Psoas muscle (tissue), 8 donors: ENCODE data around the gene LINS1. TPM values are rescaled to one million over a fixed set of nuclear protein-coding genes. Genes with fewer than 3 reads are reported as not detected.
A peak's percentile ranks its signal among the peaks of the same experiment; 100 is the strongest.

Source experiments
- ATAC-seq, 4 donors: fragments of 200-7000 bp; cut with Tn5 transposase; one replicate each; pipeline ENCODE4 v1.9.1; 2020; ENCODE audit warnings: moderate library complexity in 3 of 4, mild to moderate bottlenecking in 2 of 4
- DNase-seq, 2 donors: peaks; one replicate each; pipeline ENCODE4 v3.0.0-alpha.2; 2020
- H3K27ac ChIP-seq: fragments of 200-600 bp; one replicate; pipeline ENCODE4 v1.8.0; 2022
- H3K27me3 ChIP-seq, 3 donors: fragments of 200-600 bp in 1 of 3; one replicate each; pipeline versions ENCODE4 v1.6.1 to v1.8.0; 2013 to 2022; ENCODE audit warnings: low read length in 2 of 3, mild to moderate bottlenecking in 2 of 3, moderate library complexity in 1 of 3; ENCODE audit not compliant: insufficient read depth in 3 of 3
- H3K36me3 ChIP-seq, 2 donors: fragments of 200-600 bp in 1 of 2; one replicate each; pipeline versions ENCODE4 v1.6.1 to v1.8.0; 2013 to 2022; ENCODE audit warnings: low read depth in 1 of 2, mild to moderate bottlenecking in 1 of 2, moderate library complexity in 1 of 2; ENCODE audit not compliant: insufficient read depth in 1 of 2
- H3K4me1 ChIP-seq: fragments of 200-600 bp; one replicate; pipeline ENCODE4 v1.8.0; 2022
- H3K4me3 ChIP-seq: fragments of 200-600 bp; one replicate; pipeline ENCODE4 v1.8.0; 2022; ENCODE audit warnings: mild to moderate bottlenecking
- H3K9me3 ChIP-seq: fragments of 200-600 bp; one replicate; pipeline ENCODE4 v1.8.0; 2022
- CTCF ChIP-seq: fragments of 200-600 bp; IDR thresholded peaks from one replicate; pipeline ENCODE4 v1.8.0; 2022; ENCODE audit warnings: antibody characterized with exemption
- WGBS, 3 donors: extraction: QIAGEN DNeasy Blood & Tissue Kit; methylation state at CpG; one replicate each; pipeline versions ENCODE4 v1.1.6 to v1.1.7; 2013; 5-methylcytosine and 5-hydroxymethylcytosine counted together
- intact Hi-C, 2 donors: fragments of 100-400 bp; cut with DNase I; formaldehyde crosslinking; loops; one replicate each; pipeline versions ENCODE4 v1.11.0 to v1.14.2; 2022
- polyA plus RNA-seq, 3 donors: library from polyadenylated mRNA; stranded (reverse); fragments of 200-250 nt; gene quantifications; one replicate each; pipeline ENCODE4 v1.2.3, GENCODE V29; 2013
- total RNA-seq, 4 donors: library from RNA; stranded (reverse); fragmentation: NEBNext Ultra II Directional in 2 of 4; extraction: Animal tissue kit (Norgen Biotek cat#: 25700) in 2 of 4; gene quantifications; one replicate each; pipeline versions ENCODE4 v1.2.1 to v1.2.4, GENCODE V29; 2021 to 2023
- donor health status: healthy with polysubstance abuse.
- donor health status: DM: no; HTN: no; CAD: no; lungs with moderate emphysema.
- donor health status: Bipolar disorder and iron deficiency.
- donor health status: healthy.
- donor health status: DM: yes; HTN: yes; CAD: no.
- donor health status: DM: no; HTN: no; CAD: no.
- donor health status: DM: no; HTN: no; CAD: no.
- donor health status: DM: yes; HTN: yes; CAD: no.

The LINS1 gene
- total and polyA plus RNA-seq, 7 donors = 4.3 to 15.1 (median 8.3) TPM

- H3K27ac ChIP-seq = no peak overlapping the region
- DNase-seq (no peak), ATAC-seq (no peak)
- H3K4me3 ChIP-seq = no peak overlapping the region
- 93 to 95% (median 94%) methylated on average over 6 of the region's 6 CpGs for WGBS, 3 donors
- H3K9me3 ChIP-seq = no peaks in the 10 kb centered on the region
- H3K36me3 ChIP-seq = peaks cover 0 to 22% of the 10 kb centered on the region in 2 donors
- H3K4me1 ChIP-seq = peaks cover 5% of the 10 kb centered on the region
- no peak for TF ChIP-seq CTCF
- intact Hi-C loops = loop anchor here (10.0 kb wide), 1 partner anchor 132 kb away; no protein-coding TSS in a partner anchor
- no peaks in the 10 kb centered on the region for H3K27me3 ChIP-seq
These were observed 34.9 kb downstream of the LINS1 start for GRCh38 chr15:100566850-100567628.

DNA sequence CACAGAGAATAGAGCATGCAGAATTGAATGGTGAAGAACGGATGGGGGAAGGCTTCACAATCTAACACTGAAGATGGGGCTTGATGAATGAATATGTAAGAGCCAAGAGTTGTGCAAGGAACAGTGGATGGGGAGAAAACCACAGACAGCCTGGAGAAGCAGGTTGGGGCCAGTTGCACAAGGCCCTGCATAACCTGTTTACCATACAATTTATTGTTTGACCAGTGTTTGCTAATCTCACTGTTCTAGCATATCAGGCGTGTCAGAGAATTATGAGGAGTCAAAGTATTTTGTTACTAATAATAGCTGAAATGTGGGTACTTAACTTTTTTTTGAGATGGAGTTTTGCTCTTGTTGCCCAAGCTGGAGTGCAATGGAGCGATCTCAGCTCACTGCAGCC is 36.4 kb downstream of the LINS1 start:
- no peak overlapping the region for H3K4me3 ChIP-seq
- ATAC-seq (no peak), DNase-seq (no peak)
- no peaks in the 10 kb centered on the region for H3K4me1 ChIP-seq
- intact Hi-C loops = loop anchor here (10.0 kb wide), 1 partner anchor 131 kb away; no protein-coding TSS in a partner anchor
- no peak for TF ChIP-seq CTCF
- H3K36me3 ChIP-seq = peaks cover 0 to 10% of the 10 kb centered on the region in 2 donors
- 85 to 91% (median 86%) methylated on average over 3 of the region's 3 CpGs for WGBS, 3 donors
- H3K27me3 ChIP-seq = no peaks in the 10 kb centered on the region
- H3K9me3 ChIP-seq = no peaks in the 10 kb centered on the region
- no peak overlapping the region for H3K27ac ChIP-seq

- no peaks in the 10 kb centered on the region for H3K36me3 ChIP-seq
- DNase-seq (no peak), ATAC-seq (no peak)
- no peaks in the 10 kb centered on the region for H3K9me3 ChIP-seq
- no peak overlapping the region for H3K4me3 ChIP-seq
- H3K4me1 ChIP-seq = peaks cover 8% of the 10 kb centered on the region
- intact Hi-C loops = loop anchor here (10.0 kb wide), 1 partner anchor 126 kb away; no protein-coding TSS in a partner anchor
- no peak overlapping the region for H3K27ac ChIP-seq
- H3K27me3 ChIP-seq = no peaks in the 10 kb centered on the region
- no peak for TF ChIP-seq CTCF
These were observed 41.7 kb downstream of the LINS1 start for GRCh38 chr15:100560323-100560722.

- ATAC-seq = peak; percentile 96 to 98 (median 98)
- WGBS, 3 donors = 65 to 71% (median 68%) methylated on average over 2 of the region's 2 CpGs
- no peak overlapping the region for H3K4me3 ChIP-seq
- TF ChIP-seq CTCF = no peak
- peaks cover 8% of the 10 kb centered on the region for H3K4me1 ChIP-seq
- peak; percentile 48 to 71 for DNase-seq
- intact Hi-C loops = no loop called here
- no peaks in the 10 kb centered on the region for H3K27me3 ChIP-seq
- peak overlapping the region; percentile 70 for H3K27ac ChIP-seq
- no peaks in the 10 kb centered on the region for H3K9me3 ChIP-seq
- H3K36me3 ChIP-seq = no peaks in the 10 kb centered on the region
These were observed 42.7 kb downstream of the LINS1 start for GRCh38 chr15:100559330-100559729.
